A549 (cell line): Measurements from ENCODE around the gene SCARB1.

ENCODE experiments used
- CHD4 ChIP-seq: fragments of 200-600 bp; sonication (generic); IDR thresholded peaks from 2 replicates; pipeline ENCODE4 v1.6.1; 2016; ENCODE audit warnings: antibody characterized with exemption, mild to moderate bottlenecking, borderline replicate concordance
- CTCF ChIP-seq: fragments of >200 bp; sonication (Bioruptor Twin); formaldehyde crosslinking; IDR thresholded peaks from 3 replicates; pipeline ENCODE4 v1.5.1; 2016
- ESRRA ChIP-seq: fragments of 150-350 bp; IDR thresholded peaks from 2 replicates; pipeline ENCODE4 v1.6.1; 2014; ENCODE audit warnings: mild to moderate bottlenecking, low read length, borderline replicate concordance
- POLR2A ChIP-seq: IDR thresholded peaks from 2 replicates; pipeline ENCODE4 v1.6.1; 2012; ENCODE audit warnings: mild to moderate bottlenecking, low read length

DNA sequence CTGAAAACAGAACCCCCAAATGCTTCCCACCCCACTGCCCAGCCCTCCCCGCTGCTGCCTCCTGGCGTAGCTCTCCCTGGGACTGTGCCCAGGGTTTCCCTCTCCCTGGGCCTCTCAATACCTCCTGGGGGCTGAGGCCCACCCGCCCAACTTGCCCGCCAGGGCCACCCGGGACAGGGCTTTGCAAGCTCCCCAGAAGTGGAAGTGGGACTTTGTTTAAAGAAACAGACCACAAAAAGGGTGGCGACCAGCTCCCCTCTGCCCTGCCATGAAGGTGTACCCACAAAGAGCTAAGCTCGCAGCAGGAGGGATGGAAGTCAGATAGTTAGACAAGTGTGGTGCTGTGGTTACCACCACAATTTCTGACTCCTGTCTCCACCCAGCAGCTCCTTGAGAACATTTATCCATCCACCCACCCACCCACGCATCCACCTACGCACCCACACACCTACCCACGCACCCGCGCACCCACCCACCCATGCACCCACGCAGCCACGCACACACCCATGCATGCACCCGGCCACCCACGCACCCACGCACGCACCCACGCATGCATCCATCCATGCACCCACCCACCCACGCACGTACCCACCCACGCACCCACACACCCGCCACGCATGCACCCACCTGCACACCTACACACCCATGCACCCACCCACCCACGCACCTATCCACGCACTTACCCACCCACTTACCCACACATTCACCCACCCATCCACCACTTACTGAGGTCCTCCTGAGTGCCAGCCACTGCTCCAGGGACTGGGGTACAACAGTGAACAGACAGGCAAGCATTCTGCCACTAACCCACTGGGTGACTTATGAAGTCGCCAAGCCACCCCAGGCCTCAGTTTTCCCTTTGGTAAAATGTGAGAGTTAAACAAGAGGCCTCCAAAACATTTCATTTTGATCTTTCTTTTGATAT, 127.3 kb downstream of the SCARB1 start:
- TF ChIP-seq ESRRA (no peak), CTCF (no peak), POLR2A (no peak), CHD4 (no peak)
